H1 (cell line): ENCODE results near the gene HCAR1. TPM values are rescaled to one million over a fixed set of nuclear protein-coding genes. Genes with fewer than 3 reads are reported as not detected.

Experiments used
- CTCF ChIA-PET: fragments of 300-600 bp; sonication (Branson Sonifier 250); formaldehyde crosslinking; loops from one replicate; lab custom pipeline; 2021; ENCODE audit not compliant: partially characterized antibody; lab: Charles Lee
- POLR2A ChIA-PET: fragments of 300-600 bp; sonication (Branson Sonifier 250); formaldehyde crosslinking; loops from one replicate; lab custom pipeline; 2021; ENCODE audit warnings: inconsistent platforms; ENCODE audit not compliant: partially characterized antibody; lab: Charles Lee
- DNase-seq, 2 experiments: peaks; one replicate each; pipeline versions ENCODE4 v3.0.0 to v3.0.0-alpha.2; 2010 to 2022; ENCODE audit warnings: low spot score in 2 of 2, low read depth in 1 of 2, mixed read lengths in 1 of 2
- FAIRE-seq: peaks from 2 replicates; lab custom pipeline; 2011; peaks lifted over from hg19 to GRCh38; lab: Jason Lieb, UNC
- H2AFZ ChIP-seq: 2 replicates; pipeline ENCODE4 v1.8.1; 2012; ENCODE audit warnings: low read length, inconsistent platforms
- H2AK5ac ChIP-seq: 2 replicates; pipeline ENCODE4 v1.6.1; 2013; ENCODE audit warnings: low read depth, low read length
- H2BK120ac ChIP-seq: replicated peaks from 2 replicates; pipeline ENCODE3; 2013; ENCODE audit warnings: low read depth, low read length, inconsistent platforms
- H2BK12ac ChIP-seq: 2 replicates; pipeline ENCODE4 v1.6.1; 2013; ENCODE audit warnings: low read depth, low read length
- H2BK15ac ChIP-seq: 2 replicates; pipeline ENCODE4 v1.6.1; 2013; ENCODE audit warnings: low read length
- H2BK20ac ChIP-seq: 2 replicates; pipeline ENCODE4 v1.6.1; 2013; ENCODE audit warnings: low read length
- H2BK5ac ChIP-seq: 2 replicates; pipeline ENCODE4 v1.6.1; 2013; ENCODE audit warnings: low read depth, low read length
- H3K14ac ChIP-seq: 2 replicates; pipeline ENCODE4 v1.6.1; 2013; ENCODE audit warnings: inconsistent platforms; ENCODE audit not compliant: insufficient read length
- H3K18ac ChIP-seq: 2 replicates; pipeline ENCODE4 v1.6.1; 2013; ENCODE audit warnings: low read length; ENCODE audit errors: extremely low read depth
- H3K23ac ChIP-seq: 2 replicates; pipeline ENCODE4 v1.6.1; 2013; ENCODE audit warnings: inconsistent platforms; ENCODE audit not compliant: insufficient read length
- H3K23me2 ChIP-seq: 2 replicates; pipeline ENCODE4 v1.6.1; 2013; ENCODE audit warnings: low read depth, low read length
- H3K27ac ChIP-seq: 2 replicates; pipeline ENCODE4 v1.6.1; 2011; ENCODE audit warnings: low read depth, low read length, inconsistent platforms
- H3K27me3 ChIP-seq, 4 experiments: replicated peaks in 1 of 4; 1 replicate in 1 of 4; 2 replicates in 3 of 4; pipeline versions ENCODE4 v1.6.1 to v1.8.1; 2011 to 2013; ENCODE audit warnings: low read length in 3 of 4, mild to moderate bottlenecking in 3 of 4, inconsistent platforms in 2 of 4, mixed read lengths in 2 of 4, moderate library complexity in 1 of 4; ENCODE audit not compliant: control insufficient read depth in 3 of 4, insufficient read depth in 3 of 4; ENCODE audit errors: extremely low read depth in 1 of 4
- H3K36me3 ChIP-seq, 4 experiments: 2 replicates each; pipeline versions ENCODE4 v1.6.1 to v1.8.1; 2011 to 2013; ENCODE audit warnings: mild to moderate bottlenecking in 4 of 4, low read length in 3 of 4, moderate library complexity in 2 of 4, control low read depth in 1 of 4, inconsistent platforms in 1 of 4; ENCODE audit not compliant: insufficient read depth in 4 of 4, control insufficient read depth in 2 of 4
- H3K4ac ChIP-seq: replicated peaks from 2 replicates; pipeline ENCODE3; 2013; ENCODE audit warnings: low read length, low read depth, mixed read lengths, inconsistent platforms; ENCODE audit not compliant: insufficient read length
- H3K4me1 ChIP-seq, 4 experiments: replicated peaks in 1 of 4; 1 replicate in 1 of 4; 2 replicates in 3 of 4; pipeline versions ENCODE4 v1.6.1 to v1.8.1; 2011 to 2013; ENCODE audit warnings: low read length in 3 of 4, inconsistent platforms in 2 of 4, mixed read lengths in 1 of 4; ENCODE audit not compliant: insufficient read depth in 4 of 4, control insufficient read depth in 3 of 4
- H3K4me2 ChIP-seq, 2 experiments: 2 replicates each; pipeline versions ENCODE4 v1.6.1 to v1.8.1; 2011 to 2013; ENCODE audit warnings: low read depth in 2 of 2, low read length in 2 of 2, control low read depth in 1 of 2, inconsistent platforms in 1 of 2, mild to moderate bottlenecking in 1 of 2; ENCODE audit not compliant: insufficient read depth in 1 of 2
- H3K4me3 ChIP-seq, 4 experiments: fragments of 200-600, 300-600 bp in 1 of 4; sonication (generic), shearing (Covaris generic), sonication (Bioruptor Twin) in 1 of 4; 2 replicates each; pipeline versions ENCODE4 v1.5.1 to v1.8.1; 2011 to 2016; ENCODE audit warnings: low read length in 4 of 4, low read depth in 3 of 4, control low read depth in 2 of 4, inconsistent platforms in 2 of 4, mild to moderate bottlenecking in 2 of 4, mixed read lengths in 1 of 4, moderate library complexity in 1 of 4; ENCODE audit not compliant: insufficient read depth in 2 of 4; ENCODE audit errors: extremely low read depth in 1 of 4
- H3K56ac ChIP-seq: replicated peaks from 2 replicates; pipeline ENCODE3; 2013; ENCODE audit warnings: low read depth, mild to moderate bottlenecking, mixed read lengths, low read length, inconsistent platforms; ENCODE audit not compliant: insufficient read length
- H3K79me1 ChIP-seq: 2 replicates; pipeline ENCODE4 v1.6.1; 2013; ENCODE audit warnings: low read depth, low read length, control low read depth
- H3K79me2 ChIP-seq, 2 experiments: 2 replicates each; pipeline versions ENCODE4 v1.6.1 to v1.8.1; 2012 to 2013; ENCODE audit warnings: low read length in 2 of 2, mild to moderate bottlenecking in 2 of 2, inconsistent platforms in 1 of 2; ENCODE audit not compliant: insufficient read depth in 2 of 2, control insufficient read depth in 1 of 2
- H3K9ac ChIP-seq, 4 experiments: replicated peaks in 1 of 4; 1 replicate in 1 of 4; 2 replicates in 3 of 4; pipeline versions ENCODE4 v1.6.1 to v1.8.1; 2011 to 2013; ENCODE audit warnings: low read depth in 3 of 4, low read length in 3 of 4, control low read depth in 2 of 4, mild to moderate bottlenecking in 2 of 4, moderate library complexity in 2 of 4, inconsistent platforms in 1 of 4; ENCODE audit errors: extremely low read depth in 1 of 4
- H3K9me3 ChIP-seq, 2 experiments: 2 replicates each; pipeline versions ENCODE4 v1.6.1 to v1.8.1; 2012 to 2013; ENCODE audit warnings: mild to moderate bottlenecking in 2 of 2, moderate library complexity in 2 of 2, control low read depth in 1 of 2, inconsistent platforms in 1 of 2, low read depth in 1 of 2, low read length in 1 of 2, mixed read lengths in 1 of 2; ENCODE audit not compliant: insufficient read depth in 2 of 2
- H4K20me1 ChIP-seq, 2 experiments: replicated peaks in 1 of 2; 2 replicates each; pipeline versions ENCODE3 to v1.8.1; 2011 to 2013; ENCODE audit warnings: inconsistent platforms in 2 of 2, low read length in 2 of 2, mild to moderate bottlenecking in 1 of 2; ENCODE audit not compliant: insufficient read depth in 2 of 2, control insufficient read depth in 1 of 2
- H4K5ac ChIP-seq: 2 replicates; pipeline ENCODE4 v1.6.1; 2013; ENCODE audit warnings: low read length, low read depth, mixed read lengths, inconsistent platforms; ENCODE audit not compliant: insufficient read length
- H4K8ac ChIP-seq: 2 replicates; pipeline ENCODE4 v1.8.0; 2013; ENCODE audit warnings: mild to moderate bottlenecking, moderate library complexity, low read length, inconsistent platforms; ENCODE audit not compliant: insufficient read depth; ENCODE audit errors: extremely low read depth
- H4K91ac ChIP-seq: replicated peaks from 2 replicates; pipeline ENCODE3; 2013; ENCODE audit warnings: low read length, mixed read lengths, inconsistent platforms; ENCODE audit not compliant: insufficient read length
- ASH2L ChIP-seq: fragments of 200-600, 300-600 bp; sonication (generic); IDR thresholded peaks from one replicate; pipeline ENCODE4 v1.7.1; 2017; ENCODE audit warnings: low read length
- ATF3 ChIP-seq: IDR thresholded peaks from 2 replicates; pipeline ENCODE4 v1.6.1; 2011; ENCODE audit warnings: low read depth, mild to moderate bottlenecking, low read length; ENCODE audit not compliant: insufficient read depth
- BACH1 ChIP-seq: IDR thresholded peaks from 2 replicates; pipeline ENCODE4 v1.6.1; 2012; ENCODE audit warnings: low read length, improper control_type of control experiment
- CBX5 ChIP-seq: fragments of 300-800, 300-1000 bp; sonication (generic); IDR thresholded peaks from 2 replicates; pipeline ENCODE4 v1.7.1; 2016; ENCODE audit warnings: antibody characterized with exemption, low read length, low read depth
- CBX8 ChIP-seq: fragments of 300-800, 300-1000 bp; sonication (generic); IDR thresholded peaks from 2 replicates; pipeline ENCODE4 v1.7.1; 2016; ENCODE audit warnings: low read depth, low read length, borderline replicate concordance
- GTF2F1 ChIP-seq: IDR thresholded peaks from 2 replicates; pipeline ENCODE4 v1.6.1; 2012; ENCODE audit warnings: low read depth, low read length, improper control_type of control experiment, borderline replicate concordance
- HDAC2 ChIP-seq, 2 experiments: fragments of 300-600 bp in 1 of 2; sonication (generic) in 1 of 2; IDR thresholded peaks; 2 replicates each; pipeline ENCODE4 v1.6.1; 2011 to 2012; ENCODE audit warnings: low read depth in 2 of 2, low read length in 2 of 2, mild to moderate bottlenecking in 2 of 2, moderate library complexity in 2 of 2, borderline replicate concordance in 1 of 2, inconsistent platforms in 1 of 2
- RFX5 ChIP-seq: IDR thresholded peaks from 2 replicates; pipeline ENCODE4 v1.6.1; 2011; ENCODE audit warnings: low read depth, low read length, improper control_type of control experiment, borderline replicate concordance
- SAP30 ChIP-seq: fragments of 300-600 bp; sonication (generic); IDR thresholded peaks from 2 replicates; pipeline ENCODE4 v1.7.1; 2012; ENCODE audit warnings: low read length, moderate library complexity, mild to moderate bottlenecking, inconsistent platforms; ENCODE audit not compliant: insufficient read depth, insufficient replicate concordance
- SIRT6 ChIP-seq: IDR thresholded peaks from one replicate; pipeline ENCODE4 v1.7.1; 2012; ENCODE audit warnings: low read length, inconsistent platforms
- TAF1 ChIP-seq: IDR thresholded peaks from 2 replicates; pipeline ENCODE4 v1.6.1; 2011; ENCODE audit warnings: mild to moderate bottlenecking, low read depth, low read length
- TBP ChIP-seq: IDR thresholded peaks from 2 replicates; pipeline ENCODE4 v1.6.1; 2011; ENCODE audit warnings: low read depth, low read length, improper control_type of control experiment
- YY1 ChIP-seq: IDR thresholded peaks from 2 replicates; pipeline ENCODE4 v1.6.1; 2011; ENCODE audit warnings: low read depth, mild to moderate bottlenecking, low read length
- ZNF274 ChIP-seq: IDR thresholded peaks from 2 replicates; pipeline ENCODE4 v1.7.0; 2012; ENCODE audit warnings: low read length, borderline replicate concordance; ENCODE audit errors: extremely low read depth
- WGBS, 2 experiments: shearing (Covaris generic) in 1 of 2; methylation state at CpG; one replicate each; pipeline versions ENCODE4 v1.1.6 to v1.1.7; 2013 to 2015; ENCODE audit warnings: low lambda C conversion rate in 2 of 2, mixed read lengths in 2 of 2, inconsistent platforms in 1 of 2, low coverage in 1 of 2, missing lambda C conversion rate in 1 of 2; ENCODE audit not compliant: insufficient replicate concordance in 2 of 2, insufficient coverage in 1 of 2, insufficient read length in 1 of 2; ENCODE audit errors: extremely low coverage in 1 of 2, missing lambda C conversion rate in 1 of 2; 5-methylcytosine and 5-hydroxymethylcytosine counted together
- polyA plus RNA-seq, 7 experiments: library from polyadenylated mRNA; depleted of rRNA in 3 of 7; stranded (reverse) in 5 of 7; unstranded in 2 of 7; fragments of >200 nt in 5 of 7; fragments of 200-250 nt in 2 of 7; gene quantifications; 1 replicate in 5 of 7; 2 replicates in 1 of 7; 4 replicates in 1 of 7; pipeline versions ENCODE4 v1.2.1 to v1.2.3, GENCODE V29; 2011 to 2013; ENCODE audit warnings: missing spikeins in 2 of 7, mixed read lengths in 2 of 7
- total RNA-seq: library from RNA; stranded (reverse); fragmentation: NEBNext Ultra II Directional; extraction: Animal tissue kit (Norgen Biotek cat#: 25700); gene quantifications from 2 replicates; pipeline ENCODE4 v1.2.1, GENCODE V29; 2021

The HCAR1 gene
- total and polyA plus RNA-seq, 2 of the 8 experiments (the other 6 are each of a cell fraction or from before 2014, with no cell fraction given): 0.02 TPM; not detected in 1

- Histone ChIP-seq H2BK20ac (no peak overlapping the region), H3K14ac (no peak overlapping the region), H3K18ac (no peak overlapping the region), H2BK12ac (no peak overlapping the region), H2BK15ac (no peak overlapping the region), H4K8ac (no peak overlapping the region), H4K20me1 (peaks cover 2 to 3% of the 10 kb centered on the region in 2 experiments), H3K9ac (no peak overlapping the region), H4K5ac (no peak overlapping the region), H3K56ac (no peak overlapping the region), H3K36me3 (peaks cover 16 to 53% (median 39%) of the 10 kb centered on the region in 4 experiments), H4K91ac (no peak overlapping the region), H3K4me1 (peaks cover 2 to 9% (median 5%) of the 10 kb centered on the region in 4 experiments; a peak in 5 of 7 replicates), H3K27me3 (no peaks in the 10 kb centered on the region), H3K23me2 (0 out of 2 replicates have a peak, but pooled peaks cover 7% of the 10 kb centered on the region), H2BK120ac (no peak overlapping the region), H3K9me3 (no peaks in the 10 kb centered on the region), H3K79me2 (peaks cover 0 to 54% of the 10 kb centered on the region in 2 experiments), H3K27ac (no peak overlapping the region), H2BK5ac (no peak overlapping the region), H2AK5ac (no peak overlapping the region), H2AFZ (no peak overlapping the region), H3K23ac (no peak overlapping the region), H3K79me1 (peaks cover 2% of the 10 kb centered on the region; the same call in 1 of the 2 replicates), H3K4me2 (no peak overlapping the region), H3K4ac (no peak overlapping the region), H3K4me3 (no peak overlapping the region)
- ChIA-PET CTCF (interaction anchor here (1.2 to 2.0 kb wide), 2 partner anchors 95 to 117 kb away, joined by 4 to 5 read pairs; no protein-coding TSS in a partner anchor), POLR2A (interaction anchor here (2.7 kb wide), 1 partner anchor 9 kb away, joined by 10 read pairs; no protein-coding TSS in a partner anchor)
- FAIRE-seq (no peak), DNase-seq (no peak)
- 100% methylated on average over 1 of the region's 1 CpG; no CpG with 5 or more reads in 1 of the 2 experiments for WGBS, 2 experiments
- no peak for TF ChIP-seq HDAC2 (IDR thresholded peaks at IDR 0.05; ENCODE audit: borderline replicate concordance in 1 of 2, low read depth in 2 of 2, low read length in 2 of 2)
- TF ChIP-seq BACH1: no peak
- no peak for TF ChIP-seq RFX5
- no peak for TF ChIP-seq CBX8
- no peak for TF ChIP-seq CBX5
- TF ChIP-seq TAF1: no peak
- no peak for TF ChIP-seq ZNF274
- TF ChIP-seq SIRT6: no peak
- TF ChIP-seq YY1: no peak
- no peak for TF ChIP-seq ATF3
- no peak for TF ChIP-seq ASH2L
- no peak for TF ChIP-seq GTF2F1
- no peak for TF ChIP-seq SAP30
- TF ChIP-seq TBP: no peak
Observed at GRCh38 chr12:122754790-122755189, 24.1 kb upstream of the HCAR1 start.
